Panc1 (cell line): ENCODE measurements around the gene IDH2. TPM values are rescaled to one million over a fixed set of nuclear protein-coding genes. Genes with fewer than 3 reads are reported as not detected.

Experiments
- ATAC-seq: fragments of 200-7000 bp; cut with Tn5 transposase; 2 replicates; pipeline ENCODE4 v1.9.1; 2020; ENCODE audit warnings: mild to moderate bottlenecking, moderate library complexity
- BruUV-seq: library from RNA; stranded (reverse); fragments of 400-500 nt; replicated peaks from 2 replicates; lab custom pipeline; 2021; lab: Mats Ljungman, UMichigan
- CTCF ChIA-PET: fragments of 300-600 bp; sonication (Branson Sonifier 250); formaldehyde crosslinking; loops from one replicate; lab custom pipeline; 2022; ENCODE audit warnings: antibody characterized with exemption; lab: Charles Lee
- POLR2A ChIA-PET: fragments of 300-600 bp; sonication (Branson Sonifier 250); formaldehyde crosslinking; loops from one replicate; lab custom pipeline; 2022; ENCODE audit warnings: antibody characterized with exemption; lab: Charles Lee
- DNase-seq: peaks from one replicate; pipeline ENCODE4 v3.0.0-alpha.2; 2010; ENCODE audit warnings: low read depth, low spot score
- H3K27ac ChIP-seq: 2 replicates; pipeline ENCODE4 v1.5.1; 2011; ENCODE audit warnings: mild to moderate bottlenecking, low read length, inconsistent platforms
- H3K27me3 ChIP-seq: fragments of 200-500 bp; sonication (Bioruptor generic); 2 replicates; pipeline ENCODE4 v1.6.0; 2014; ENCODE audit warnings: low read length, inconsistent platforms; ENCODE audit not compliant: control insufficient read depth, insufficient read depth
- H3K36me3 ChIP-seq: fragments of 200-500 bp; sonication (Bioruptor generic); 2 replicates; pipeline ENCODE4 v1.5.1; 2014; ENCODE audit warnings: inconsistent platforms, mild to moderate bottlenecking, low read length, moderate library complexity; ENCODE audit not compliant: control insufficient read depth, insufficient read depth
- H3K4me1 ChIP-seq: 2 replicates; pipeline ENCODE4 v1.5.1; 2011; ENCODE audit warnings: inconsistent platforms, mild to moderate bottlenecking, low read length, moderate library complexity; ENCODE audit not compliant: control insufficient read depth, insufficient read depth
- H3K4me3 ChIP-seq, 2 experiments: 2 replicates each; pipeline ENCODE4 v1.5.1; 2011 to 2012; ENCODE audit warnings: low read depth in 2 of 2, low read length in 2 of 2, mild to moderate bottlenecking in 2 of 2, inconsistent platforms in 1 of 2, moderate library complexity in 1 of 2
- H3K9me3 ChIP-seq: fragments of 200-500 bp; sonication (Bioruptor generic); 2 replicates; pipeline ENCODE4 v1.5.1; 2014; ENCODE audit warnings: low read depth, mild to moderate bottlenecking, inconsistent platforms, low read length, moderate library complexity; ENCODE audit not compliant: control insufficient read depth, insufficient read depth
- CTCF ChIP-seq: fragments of 450-650 bp; IDR thresholded peaks from 2 replicates; pipeline ENCODE4 v1.5.1; 2017; ENCODE audit warnings: mild to moderate bottlenecking
- POLR2AphosphoS5 ChIP-seq: IDR thresholded peaks from 2 replicates; pipeline ENCODE4 v1.6.1; 2012; ENCODE audit warnings: mild to moderate bottlenecking, low read depth, low read length, moderate library complexity
- SIN3A ChIP-seq: IDR thresholded peaks from 2 replicates; pipeline ENCODE4 v1.6.1; 2012; ENCODE audit warnings: low read depth, mild to moderate bottlenecking, low read length, moderate library complexity, borderline replicate concordance; ENCODE audit not compliant: insufficient read depth
- TCF7L2 ChIP-seq: IDR thresholded peaks from 2 replicates; pipeline ENCODE4 v1.6.1; 2011; ENCODE audit warnings: mild to moderate bottlenecking, low read depth, low read length, inconsistent platforms
- in situ Hi-C: cut with HindIII; loops from 2 replicates; pipeline ENCODE4 v1.10.0; 2016; ENCODE audit warnings: low sequenced_read_pairs, low pct_unique_long_range_greater_than_20kb
- intact Hi-C: fragments of 100-400 bp; cut with micrococcal nuclease; formaldehyde crosslinking; loops from one replicate; pipeline ENCODE4 v1.10.0; 2022; ENCODE audit not compliant: unreplicated experiment
- total RNA-seq: library from RNA; stranded (reverse); gene quantifications from one replicate; pipeline ENCODE4 v1.2.1, GENCODE V29; 2021; ENCODE audit not compliant: unreplicated experiment
- TF ChIP-seq, protein P1 (sequence below), 2 experiments: IDR thresholded peaks; 2 replicates each; pipeline ENCODE4 v1.6.1; 2011 to 2012; ENCODE audit warnings: low read depth in 2 of 2, control low read depth in 1 of 2, low read length in 1 of 2, mild to moderate bottlenecking in 1 of 2, moderate library complexity in 1 of 2; ENCODE audit not compliant: insufficient read depth in 1 of 2

Gene IDH2
- total RNA-seq, 1 experiment from 2014 or later, result 197 TPM

DNA sequence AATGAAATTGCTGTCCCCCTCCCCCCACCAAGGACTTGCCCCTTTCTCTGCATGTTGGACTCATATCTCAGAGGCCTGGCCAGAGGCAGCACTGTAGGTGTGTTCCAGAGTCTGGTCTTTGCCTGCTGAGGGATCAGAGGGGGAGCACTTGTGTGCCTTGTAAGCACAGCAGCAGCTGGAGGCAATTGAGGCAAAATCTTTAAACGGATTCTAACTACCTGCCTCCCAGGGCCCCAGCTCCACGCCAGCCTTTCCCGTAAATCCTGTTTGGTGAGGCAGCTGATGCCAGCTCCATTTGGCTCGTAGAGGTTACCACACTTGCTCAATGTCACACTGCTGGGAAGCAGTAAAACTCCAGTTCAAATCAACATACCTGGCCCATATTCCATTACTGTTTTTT lies 2.3 kb upstream of the IDH2 start:
- in situ Hi-C loops, result no loop called here
- no peak for TF ChIP-seq POLR2AphosphoS5
- TF ChIP-seq TCF7L2, result no peak
- TF ChIP-seq, protein P1, sequence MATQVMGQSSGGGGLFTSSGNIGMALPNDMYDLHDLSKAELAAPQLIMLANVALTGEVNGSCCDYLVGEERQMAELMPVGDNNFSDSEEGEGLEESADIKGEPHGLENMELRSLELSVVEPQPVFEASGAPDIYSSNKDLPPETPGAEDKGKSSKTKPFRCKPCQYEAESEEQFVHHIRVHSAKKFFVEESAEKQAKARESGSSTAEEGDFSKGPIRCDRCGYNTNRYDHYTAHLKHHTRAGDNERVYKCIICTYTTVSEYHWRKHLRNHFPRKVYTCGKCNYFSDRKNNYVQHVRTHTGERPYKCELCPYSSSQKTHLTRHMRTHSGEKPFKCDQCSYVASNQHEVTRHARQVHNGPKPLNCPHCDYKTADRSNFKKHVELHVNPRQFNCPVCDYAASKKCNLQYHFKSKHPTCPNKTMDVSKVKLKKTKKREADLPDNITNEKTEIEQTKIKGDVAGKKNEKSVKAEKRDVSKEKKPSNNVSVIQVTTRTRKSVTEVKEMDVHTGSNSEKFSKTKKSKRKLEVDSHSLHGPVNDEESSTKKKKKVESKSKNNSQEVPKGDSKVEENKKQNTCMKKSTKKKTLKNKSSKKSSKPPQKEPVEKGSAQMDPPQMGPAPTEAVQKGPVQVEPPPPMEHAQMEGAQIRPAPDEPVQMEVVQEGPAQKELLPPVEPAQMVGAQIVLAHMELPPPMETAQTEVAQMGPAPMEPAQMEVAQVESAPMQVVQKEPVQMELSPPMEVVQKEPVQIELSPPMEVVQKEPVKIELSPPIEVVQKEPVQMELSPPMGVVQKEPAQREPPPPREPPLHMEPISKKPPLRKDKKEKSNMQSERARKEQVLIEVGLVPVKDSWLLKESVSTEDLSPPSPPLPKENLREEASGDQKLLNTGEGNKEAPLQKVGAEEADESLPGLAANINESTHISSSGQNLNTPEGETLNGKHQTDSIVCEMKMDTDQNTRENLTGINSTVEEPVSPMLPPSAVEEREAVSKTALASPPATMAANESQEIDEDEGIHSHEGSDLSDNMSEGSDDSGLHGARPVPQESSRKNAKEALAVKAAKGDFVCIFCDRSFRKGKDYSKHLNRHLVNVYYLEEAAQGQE (IDR thresholded peaks at IDR 0.05; ENCODE audit: insufficient read depth in 1 of 2, low read depth in 2 of 2, low read length in 1 of 2), result no peak
- TF ChIP-seq SIN3A, result no peak
- no peak for TF ChIP-seq CTCF
- H3K9me3 ChIP-seq, result no peaks in the 10 kb centered on the region
- BruUV-seq, result no TSS peak
- no peaks in the 10 kb centered on the region for H3K36me3 ChIP-seq
- ATAC-seq (no peak), DNase-seq (no peak)
- ChIA-PET POLR2A (no interaction called here), CTCF (interaction anchor here (0.6 kb wide), 1 partner anchor 15 kb away, joined by 18 read pairs; no protein-coding TSS in a partner anchor)
- H3K27ac ChIP-seq, result peak overlapping the region; percentile 72
- H3K4me1 ChIP-seq, result peaks cover 49% of the 10 kb centered on the region
- no peak overlapping the region for H3K4me3 ChIP-seq
- intact Hi-C loops, result no loop called here
- no peaks in the 10 kb centered on the region for H3K27me3 ChIP-seq

DNA sequence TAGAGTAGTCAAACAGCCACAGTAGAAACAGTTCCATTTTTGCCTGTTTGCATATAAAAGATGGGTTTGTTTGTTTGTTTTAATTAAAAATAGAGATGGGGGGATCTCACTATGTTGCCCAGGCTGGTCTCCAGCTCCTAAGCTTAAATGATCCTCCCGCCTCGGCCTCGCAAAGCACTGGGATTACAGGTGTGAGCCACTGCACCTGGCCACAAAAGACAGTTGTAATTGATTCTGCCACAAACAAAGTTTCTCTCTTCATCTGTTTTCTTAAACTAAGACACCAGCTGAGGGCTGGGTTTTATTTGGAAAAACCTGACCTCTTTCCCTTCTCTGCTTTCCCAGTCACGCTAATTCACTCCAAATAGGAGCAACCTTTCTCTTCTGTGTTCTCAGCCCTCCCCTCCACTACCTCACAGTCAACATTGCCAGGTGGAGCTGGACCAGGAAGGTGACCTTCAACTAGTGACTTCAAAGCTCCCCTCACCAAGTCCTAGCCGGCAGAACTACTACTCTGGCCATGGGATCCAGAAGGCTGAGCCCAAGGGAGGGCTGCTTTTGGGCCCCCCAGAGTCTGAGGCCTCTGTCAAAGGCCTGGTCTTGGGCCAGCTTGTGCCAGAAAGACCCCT lies 1.5 kb upstream of the IDH2 start:
- H3K4me1 ChIP-seq, result peaks cover 55% of the 10 kb centered on the region
- CTCF ChIA-PET, result no interaction called here
- intact Hi-C loops, result no loop called here

More for the DNA sequence above, 1.5 kb upstream of the IDH2 start:
- POLR2A ChIA-PET, result interaction anchor here (1.1 kb wide), 1 partner anchor 16 kb away, joined by 16 read pairs; no protein-coding TSS in a partner anchor
- in situ Hi-C loops, result no loop called here
- ATAC-seq (no peak), DNase-seq (no peak)
- no TSS peak for BruUV-seq
- no peaks in the 10 kb centered on the region for H3K27me3 ChIP-seq
- no peaks in the 10 kb centered on the region for H3K36me3 ChIP-seq
- TF ChIP-seq TCF7L2 (no peak), SIN3A (no peak), CTCF (no peak), POLR2AphosphoS5 (no peak)
- TF ChIP-seq, protein P1 (IDR thresholded peaks at IDR 0.05; ENCODE audit: insufficient read depth in 1 of 2, low read depth in 2 of 2, low read length in 1 of 2), result no peak
- no peak overlapping the region for H3K4me3 ChIP-seq
- no peaks in the 10 kb centered on the region for H3K9me3 ChIP-seq
- H3K27ac ChIP-seq, result peak overlapping the region; percentile 72
